Measurements from ENCODE around the gene FBF1. TPM values are rescaled to one million over a fixed set of nuclear protein-coding genes. Genes with fewer than 3 reads are reported as not detected.
"Not testable (repeated sequence)": the region's sequence is repeated elsewhere in the genome, so short reads cannot be mapped to it uniquely, and the experiment has no call there.

FBF1 gene
- total RNA-seq, 1 donor from 2014 or later, result 3.8 TPM

DNA sequence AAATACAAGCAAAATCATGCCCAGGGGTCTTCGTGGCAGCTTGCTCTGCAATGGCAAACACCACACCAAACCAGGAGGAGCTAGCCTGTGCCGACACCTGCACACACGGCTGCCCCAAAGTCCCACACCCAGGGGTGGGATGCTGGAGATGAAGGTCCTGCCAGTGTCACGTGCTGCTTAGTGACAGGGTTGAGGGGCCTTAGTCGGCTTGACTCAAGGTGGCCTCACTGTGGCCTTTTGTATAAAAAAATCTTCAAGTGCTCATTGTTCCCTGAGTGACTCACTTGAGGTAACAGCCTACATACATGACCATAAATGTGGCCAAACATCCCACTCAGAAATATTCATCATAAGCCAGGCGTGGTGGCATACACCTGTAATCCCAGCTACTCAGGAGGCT, 51.4 kb downstream of the FBF1 start:
- Histone ChIP-seq H3K27me3 (ENCODE audit: control insufficient read depth, insufficient read depth, low read length) (no peaks in the 10 kb centered on the region), H3K36me3 (ENCODE audit: control insufficient read depth, insufficient read depth, low read length) (peaks cover 2% of the 10 kb centered on the region), H3K4me3 (ENCODE audit: low read depth, low read length) (no peak overlapping the region)
- no peak for DNase-seq (ENCODE audit: low read depth)
- TF ChIP-seq, protein P1, sequence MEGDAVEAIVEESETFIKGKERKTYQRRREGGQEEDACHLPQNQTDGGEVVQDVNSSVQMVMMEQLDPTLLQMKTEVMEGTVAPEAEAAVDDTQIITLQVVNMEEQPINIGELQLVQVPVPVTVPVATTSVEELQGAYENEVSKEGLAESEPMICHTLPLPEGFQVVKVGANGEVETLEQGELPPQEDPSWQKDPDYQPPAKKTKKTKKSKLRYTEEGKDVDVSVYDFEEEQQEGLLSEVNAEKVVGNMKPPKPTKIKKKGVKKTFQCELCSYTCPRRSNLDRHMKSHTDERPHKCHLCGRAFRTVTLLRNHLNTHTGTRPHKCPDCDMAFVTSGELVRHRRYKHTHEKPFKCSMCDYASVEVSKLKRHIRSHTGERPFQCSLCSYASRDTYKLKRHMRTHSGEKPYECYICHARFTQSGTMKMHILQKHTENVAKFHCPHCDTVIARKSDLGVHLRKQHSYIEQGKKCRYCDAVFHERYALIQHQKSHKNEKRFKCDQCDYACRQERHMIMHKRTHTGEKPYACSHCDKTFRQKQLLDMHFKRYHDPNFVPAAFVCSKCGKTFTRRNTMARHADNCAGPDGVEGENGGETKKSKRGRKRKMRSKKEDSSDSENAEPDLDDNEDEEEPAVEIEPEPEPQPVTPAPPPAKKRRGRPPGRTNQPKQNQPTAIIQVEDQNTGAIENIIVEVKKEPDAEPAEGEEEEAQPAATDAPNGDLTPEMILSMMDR (IDR thresholded peaks at IDR 0.05; ENCODE audit: insufficient read depth, low read length, poor library complexity, severe bottlenecking), result no peak

DNA sequence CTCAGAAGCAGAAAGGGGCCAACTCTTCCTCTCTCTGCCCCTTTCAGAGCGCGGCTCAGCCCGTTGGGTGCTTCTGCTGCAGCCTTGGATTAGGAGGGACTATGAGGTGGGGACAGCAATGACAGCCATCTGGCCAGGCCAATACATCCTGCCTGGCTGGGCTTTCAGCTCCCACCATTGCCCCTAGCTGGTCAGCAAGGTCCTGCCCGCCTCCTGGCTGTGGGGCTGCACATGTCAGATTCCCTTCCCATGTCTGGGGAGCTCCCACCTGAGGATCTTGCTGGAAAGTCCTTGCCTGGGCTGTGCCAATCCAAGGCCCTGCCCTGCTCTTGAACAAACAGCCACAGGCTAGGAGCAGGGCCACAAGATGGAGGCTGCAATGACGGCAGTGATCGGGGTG, 52.4 kb downstream of the FBF1 start:
- no peaks in the 10 kb centered on the region for H3K27me3 ChIP-seq (ENCODE audit: control insufficient read depth, insufficient read depth, low read length)
- TF ChIP-seq, protein P1 (IDR thresholded peaks at IDR 0.05; ENCODE audit: insufficient read depth, low read length, poor library complexity, severe bottlenecking), result no peak
- no peak for DNase-seq (ENCODE audit: low read depth)
- H3K4me3 ChIP-seq (ENCODE audit: low read depth, low read length), result no peak overlapping the region
- H3K36me3 ChIP-seq (ENCODE audit: control insufficient read depth, insufficient read depth, low read length), result peaks cover 2% of the 10 kb centered on the region

DNA sequence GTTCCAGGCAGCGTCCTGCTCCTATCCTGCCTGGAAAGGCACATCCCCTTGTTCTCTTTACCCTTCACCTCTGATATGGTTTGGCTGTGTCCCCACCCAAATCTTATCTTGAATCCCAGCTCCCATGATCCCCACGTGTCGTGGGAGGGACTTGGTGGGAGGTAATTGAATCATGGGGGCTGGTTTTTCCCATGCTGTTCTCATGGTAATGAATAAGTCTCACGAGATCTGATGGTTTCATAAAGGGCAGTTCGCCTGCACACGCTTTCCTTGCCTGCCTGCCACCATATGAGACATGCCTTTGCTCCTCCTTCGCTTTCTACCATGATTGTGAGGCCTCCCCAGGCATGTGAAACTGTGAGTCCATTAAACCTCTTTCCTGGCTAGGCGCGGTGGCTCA, 55.0 kb downstream of the FBF1 start:
- H3K36me3 ChIP-seq (ENCODE audit: control insufficient read depth, insufficient read depth, low read length); DNase-seq (ENCODE audit: low read depth); H3K27me3 ChIP-seq (ENCODE audit: control insufficient read depth, insufficient read depth, low read length); H3K4me3 ChIP-seq (ENCODE audit: low read depth, low read length): not testable (repeated sequence)

DNA sequence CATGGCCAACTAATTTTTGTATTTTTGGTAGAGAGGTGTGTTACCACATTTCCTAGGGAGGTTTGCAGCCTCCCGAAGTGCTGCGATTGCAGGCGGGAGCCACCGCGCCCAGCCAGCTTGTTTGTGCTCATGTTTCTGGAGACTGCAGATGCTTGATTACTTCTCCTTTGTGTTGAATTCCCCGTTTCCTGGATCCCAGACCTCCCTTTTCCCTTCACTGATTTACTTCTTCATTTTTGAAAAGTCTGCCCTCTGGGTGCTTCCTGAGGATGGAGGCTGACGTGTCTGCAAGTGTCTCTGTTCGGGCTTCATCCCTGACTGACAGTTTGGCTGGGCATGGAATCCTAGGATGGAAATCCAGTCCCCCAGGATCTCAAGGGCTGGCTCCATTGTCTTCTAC, 55.4 kb downstream of the FBF1 start:
- DNase-seq (ENCODE audit: low read depth), result no peak
- TF ChIP-seq, protein P1 (IDR thresholded peaks at IDR 0.05; ENCODE audit: insufficient read depth, low read length, poor library complexity, severe bottlenecking), result no peak

DNA sequence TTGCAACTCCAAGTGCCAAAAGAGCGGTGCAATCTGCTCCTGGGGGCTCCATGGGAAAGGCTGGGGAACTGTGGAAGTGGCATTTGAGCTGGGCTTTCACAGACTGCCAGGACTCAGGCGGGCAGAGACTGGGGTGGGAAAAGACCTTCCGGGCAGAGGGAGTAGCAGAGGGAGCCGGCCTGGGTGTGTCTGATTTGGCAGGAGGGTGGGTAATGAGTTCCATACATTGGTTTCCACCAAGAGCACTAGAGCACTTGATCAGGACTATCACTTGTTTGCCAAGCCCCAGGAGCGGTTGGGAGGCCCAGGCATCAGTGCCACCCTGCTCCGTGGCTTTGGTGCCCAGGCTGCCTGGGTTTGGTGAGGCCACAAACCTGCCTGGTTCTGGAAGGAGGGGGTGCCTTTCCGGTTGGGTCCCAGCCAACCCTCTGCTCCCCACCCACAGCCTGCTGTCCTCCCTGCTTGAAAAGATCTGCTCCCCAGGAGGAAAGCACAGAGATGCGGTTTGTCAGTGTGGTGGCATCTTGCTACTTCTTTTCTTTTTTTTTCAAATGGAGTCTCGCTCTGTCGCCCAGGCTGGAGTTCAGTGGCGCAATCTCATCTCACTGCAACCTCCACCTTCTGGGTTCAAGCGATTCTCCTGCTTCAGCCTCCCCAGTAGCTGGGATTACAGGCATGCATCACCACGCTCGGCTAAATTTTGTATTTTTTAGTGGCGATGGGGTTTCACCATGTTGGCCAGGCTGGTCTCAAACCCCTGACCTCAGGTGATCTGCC, 59.0 kb downstream of the FBF1 start:
- H3K4me3 ChIP-seq (ENCODE audit: low read depth, low read length), result no peak overlapping the region
- DNase-seq (ENCODE audit: low read depth), result no peak
- TF ChIP-seq, protein P1 (IDR thresholded peaks at IDR 0.05; ENCODE audit: insufficient read depth, low read length, poor library complexity, severe bottlenecking), result no peak
- no peaks in the 10 kb centered on the region for H3K27me3 ChIP-seq (ENCODE audit: control insufficient read depth, insufficient read depth, low read length)
- H3K36me3 ChIP-seq (ENCODE audit: control insufficient read depth, insufficient read depth, low read length), result no peaks in the 10 kb centered on the region

More for the DNA sequence above, 55.4 kb downstream of the FBF1 start:
- H3K4me3 ChIP-seq (ENCODE audit: low read depth, low read length), result no peak overlapping the region
- H3K27me3 ChIP-seq (ENCODE audit: control insufficient read depth, insufficient read depth, low read length), result no peaks in the 10 kb centered on the region
- no peaks in the 10 kb centered on the region for H3K36me3 ChIP-seq (ENCODE audit: control insufficient read depth, insufficient read depth, low read length)

DNA sequence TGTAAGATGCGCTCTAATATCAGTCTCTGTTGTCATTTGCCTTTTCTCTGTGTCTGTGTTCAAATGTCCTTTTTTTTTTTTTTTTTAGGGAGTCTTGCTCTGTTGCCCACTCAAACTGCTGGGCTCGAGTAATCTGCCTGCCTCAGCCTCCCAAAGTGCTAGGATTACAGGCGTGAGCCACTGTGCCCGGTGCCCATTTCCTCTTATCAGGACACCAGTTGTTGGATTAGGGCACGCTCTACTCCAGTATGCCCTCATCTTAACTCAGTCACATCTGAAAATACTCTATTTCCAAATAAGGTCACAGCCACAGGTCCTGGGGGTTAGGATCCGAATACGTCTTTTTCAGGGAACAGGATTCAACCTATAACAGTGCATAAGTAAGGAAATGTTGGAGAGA, 60.6 kb downstream of the FBF1 start:
- H3K27me3 ChIP-seq (ENCODE audit: control insufficient read depth, insufficient read depth, low read length), result no peaks in the 10 kb centered on the region
- TF ChIP-seq, protein P1 (IDR thresholded peaks at IDR 0.05; ENCODE audit: insufficient read depth, low read length, poor library complexity, severe bottlenecking), result no peak
- no peaks in the 10 kb centered on the region for H3K36me3 ChIP-seq (ENCODE audit: control insufficient read depth, insufficient read depth, low read length)
- no peak overlapping the region for H3K4me3 ChIP-seq (ENCODE audit: low read depth, low read length)
- no peak for DNase-seq (ENCODE audit: low read depth)
